Left lung (tissue), 10 donors: ENCODE results near the gene SLC25A23. TPM values are rescaled to one million over a fixed set of nuclear protein-coding genes. Genes with fewer than 3 reads are reported as not detected.

Experiments
- ATAC-seq: fragments of 200-7000 bp; cut with Tn5 transposase; one replicate; pipeline ENCODE4 v1.9.1; 2020; ENCODE audit warnings: moderate library complexity
- DNase-seq, 4 donors: peaks; one replicate each; pipeline ENCODE4 v3.0.0-alpha.2; 2013 to 2020
- H3K27ac ChIP-seq, 2 donors: fragments of 200-600 bp; sonication (generic) in 1 of 2; one replicate each; pipeline versions ENCODE4 v1.5.0 to v1.8.0; 2020 to 2021
- H3K27me3 ChIP-seq, 2 donors: fragments of 200-600 bp; sonication (generic) in 1 of 2; one replicate each; pipeline versions ENCODE4 v1.5.0 to v1.8.0; 2020 to 2021
- H3K36me3 ChIP-seq, 2 donors: fragments of 200-600 bp; sonication (generic) in 1 of 2; one replicate each; pipeline versions ENCODE4 v1.5.0 to v1.8.0; 2020 to 2021
- H3K4me1 ChIP-seq, 2 donors: fragments of 200-600 bp; one replicate each; pipeline ENCODE4 v1.8.0; 2021
- H3K4me3 ChIP-seq, 2 donors: fragments of 200-600 bp; sonication (generic) in 1 of 2; one replicate each; pipeline versions ENCODE4 v1.5.0 to v1.8.0; 2020 to 2021; ENCODE audit warnings: mild to moderate bottlenecking in 1 of 2
- H3K9me3 ChIP-seq, 2 donors: fragments of 200-600 bp; sonication (generic) in 1 of 2; one replicate each; pipeline versions ENCODE4 v1.5.0 to v1.8.0; 2020 to 2021
- CTCF ChIP-seq, 2 donors: fragments of 200-600 bp; sonication (generic) in 1 of 2; IDR thresholded peaks; one replicate each; pipeline versions ENCODE4 v1.5.0 to v1.8.0; 2021; ENCODE audit warnings: antibody characterized with exemption in 2 of 2
- intact Hi-C, 2 donors: fragments of 100-400 bp; cut with DNase I; formaldehyde crosslinking; loops; one replicate each; pipeline versions ENCODE4 v1.11.2 to v1.14.2; 2022
- polyA plus RNA-seq, 6 donors: library from polyadenylated mRNA; unstranded; fragments of 120-200 nt; gene quantifications; one replicate each; pipeline ENCODE4 v1.2.1, GENCODE V29; 2013; ENCODE audit not compliant: insufficient read length in 6 of 6
- total RNA-seq, 2 donors: library from RNA; stranded (reverse); fragmentation: NEBNext Ultra II Directional; extraction: Animal tissue kit (Norgen Biotek cat#: 25700); gene quantifications; one replicate each; pipeline ENCODE4 v1.2.1, GENCODE V29; 2021
- donor health status: DM: no; HTN: yes; CAD: no.
- donor health status: DM: no; HTN: no; CAD: no.

The SLC25A23 gene
- total and polyA plus RNA-seq, 8 donors, result 43.1 to 118 (median 56.1) TPM

GRCh38 chr19:6448045-6448444 is 11.5 kb downstream of the SLC25A23 start:
- Histone ChIP-seq H3K9me3 (no peaks in the 10 kb centered on the region), H3K4me1 (no peaks in the 10 kb centered on the region), H3K36me3 (peaks cover 0 to 15% of the 10 kb centered on the region in 2 donors), H3K27ac (no peak overlapping the region), H3K4me3 (no peak overlapping the region), H3K27me3 (no peaks in the 10 kb centered on the region)
- ATAC-seq (no peak), DNase-seq (no peak)
- intact Hi-C loops, result no loop called here
- no peak for TF ChIP-seq CTCF (IDR thresholded peaks at IDR 0.05)

GRCh38 chr19:6446452-6446851 is 13.1 kb downstream of the SLC25A23 start:
- TF ChIP-seq CTCF (IDR thresholded peaks at IDR 0.05), result no peak
- DNase-seq, result no peak
- Histone ChIP-seq H3K4me3 (no peak overlapping the region), H3K27me3 (no peaks in the 10 kb centered on the region), H3K36me3 (no peaks in the 10 kb centered on the region), H3K27ac (no peak overlapping the region), H3K9me3 (no peaks in the 10 kb centered on the region), H3K4me1 (no peaks in the 10 kb centered on the region)
- no peak for ATAC-seq
- intact Hi-C loops, result no loop called here

GRCh38 chr19:6443986-6444385 is 15.6 kb downstream of the SLC25A23 start:
- H3K9me3 ChIP-seq, result no peaks in the 10 kb centered on the region
- H3K4me3 ChIP-seq, result no peak overlapping the region
- intact Hi-C loops, result no loop called here
- no peaks in the 10 kb centered on the region for H3K36me3 ChIP-seq
- H3K4me1 ChIP-seq, result no peaks in the 10 kb centered on the region
- no peak for TF ChIP-seq CTCF (IDR thresholded peaks at IDR 0.05)
- H3K27ac ChIP-seq, result no peak overlapping the region
- H3K27me3 ChIP-seq, result no peaks in the 10 kb centered on the region
- DNase-seq, result no peak
- no peak for ATAC-seq

GRCh38 chr19:6442087-6442688 is 17.4 kb downstream of the SLC25A23 start:
- DNase-seq (no peak), ATAC-seq (no peak)
- no peak for TF ChIP-seq CTCF (IDR thresholded peaks at IDR 0.05)
- H3K27ac ChIP-seq, result no peak overlapping the region
- no peaks in the 10 kb centered on the region for H3K9me3 ChIP-seq
- H3K4me3 ChIP-seq, result no peak overlapping the region
- H3K36me3 ChIP-seq, result no peaks in the 10 kb centered on the region
- no peaks in the 10 kb centered on the region for H3K4me1 ChIP-seq
- H3K27me3 ChIP-seq, result no peaks in the 10 kb centered on the region
- intact Hi-C loops, result no loop called here

GRCh38 chr19:6440905-6441304 is 18.7 kb downstream of the SLC25A23 start:
- no peak overlapping the region for H3K4me3 ChIP-seq
- ATAC-seq (no peak), DNase-seq (no peak)
- no peak for TF ChIP-seq CTCF (IDR thresholded peaks at IDR 0.05)
- no peaks in the 10 kb centered on the region for H3K4me1 ChIP-seq
- no peaks in the 10 kb centered on the region for H3K9me3 ChIP-seq
- no peak overlapping the region for H3K27ac ChIP-seq
- intact Hi-C loops, result no loop called here
- no peaks in the 10 kb centered on the region for H3K36me3 ChIP-seq
- H3K27me3 ChIP-seq, result no peaks in the 10 kb centered on the region
